DMS114 treated with DMSO at 0.1 percent for 48 hours (cell line): ENCODE data around the gene GLT8D2.
"Not testable (repeated sequence)": the region's sequence is repeated elsewhere in the genome, so short reads cannot be mapped to it uniquely, and the experiment has no call there.

ENCODE experiments used
- DNase-seq: peaks from one replicate; lab custom pipeline; 2025; ENCODE audit not compliant: unreplicated experiment; lab: John Stamatoyannopoulos, UW

The GLT8D2 gene

GRCh38 chr12:104054681-104055346, 4.8 kb upstream of the GLT8D2 start:
- no peak for DNase-seq

- no peak for DNase-seq
These were observed 449 bp upstream of the GLT8D2 start for GRCh38 chr12:104050436-104050835.

GRCh38 chr12:104049278-104049902, 597 bp downstream of the GLT8D2 start:
- DNase-seq, result no peak

GRCh38 chr12:104048811-104049210, 1.2 kb downstream of the GLT8D2 start:
- no peak for DNase-seq

GRCh38 chr12:104048162-104048561, 1.8 kb downstream of the GLT8D2 start:
- DNase-seq, result no peak

GRCh38 chr12:104046306-104046705, 3.7 kb downstream of the GLT8D2 start:
- no peak for DNase-seq

GRCh38 chr12:104044158-104044557, 5.8 kb downstream of the GLT8D2 start:
- no peak for DNase-seq

- no peak for DNase-seq
These were observed 7.4 kb downstream of the GLT8D2 start for GRCh38 chr12:104042580-104042979.

- DNase-seq, result not testable (repeated sequence)
These were observed 10.2 kb downstream of the GLT8D2 start for GRCh38 chr12:104039769-104040168.

GRCh38 chr12:104036143-104036542, 13.8 kb downstream of the GLT8D2 start:
- not testable (repeated sequence) for DNase-seq

- DNase-seq, result not testable (repeated sequence)
These were observed 19.4 kb downstream of the GLT8D2 start for GRCh38 chr12:104030596-104030995.

- DNase-seq, result no peak
These were observed 23.0 kb downstream of the GLT8D2 start for GRCh38 chr12:104026841-104027599.

GRCh38 chr12:104025771-104026170, 24.2 kb downstream of the GLT8D2 start:
- no peak for DNase-seq

- no peak for DNase-seq
These were observed 25.6 kb downstream of the GLT8D2 start for GRCh38 chr12:104024348-104024747.

- DNase-seq, result no peak
These were observed 26.3 kb downstream of the GLT8D2 start for GRCh38 chr12:104023710-104024109.

- no peak for DNase-seq
These were observed 27.2 kb downstream of the GLT8D2 start for GRCh38 chr12:104022786-104023185.

GRCh38 chr12:104021862-104022261, 28.1 kb downstream of the GLT8D2 start:
- not testable (repeated sequence) for DNase-seq

GRCh38 chr12:104012331-104012730, 37.7 kb downstream of the GLT8D2 start:
- DNase-seq, result no peak

GRCh38 chr12:104011253-104011652, 38.7 kb downstream of the GLT8D2 start:
- no peak for DNase-seq

GRCh38 chr12:104010606-104011169, 39.3 kb downstream of the GLT8D2 start:
- DNase-seq, result no peak

GRCh38 chr12:104010121-104010520, 39.9 kb downstream of the GLT8D2 start:
- DNase-seq, result no peak

GRCh38 chr12:104006929-104007328, 43.1 kb downstream of the GLT8D2 start:
- no peak for DNase-seq
